Endothelial cell of umbilical vein (primary cell): ENCODE data around the gene ZNF618. TPM values are rescaled to one million over a fixed set of nuclear protein-coding genes. Genes with fewer than 3 reads are reported as not detected.

Experiments
- BruUV-seq: library from RNA; stranded (reverse); fragments of 400-500 nt; replicated peaks from 2 replicates; lab custom pipeline; 2021; lab: Mats Ljungman, UMichigan
- CTCF ChIA-PET: fragments of 300-600, 350-600 bp; sonication (Branson Sonifier 250); formaldehyde crosslinking; loops from one replicate; lab custom pipeline; 2021; ENCODE audit warnings: antibody characterized with exemption, inconsistent platforms; lab: Charles Lee
- POLR2A ChIA-PET: fragments of 300-600, 350-600 bp; sonication (Branson Sonifier 250); formaldehyde crosslinking; loops from one replicate; lab custom pipeline; 2021; ENCODE audit warnings: antibody characterized with exemption, inconsistent platforms; lab: Charles Lee
- DNase-seq: peaks from one replicate; pipeline ENCODE4 v3.0.0-alpha.2; 2011; ENCODE audit warnings: low read depth, low spot score
- FAIRE-seq: peaks from 2 replicates; lab custom pipeline; 2011; peaks lifted over from hg19 to GRCh38; lab: Jason Lieb, UNC
- H2AFZ ChIP-seq: 2 replicates; pipeline ENCODE4 v1.6.0; 2012; ENCODE audit warnings: low read depth, low read length, control low read depth, inconsistent platforms
- H3K27ac ChIP-seq: 2 replicates; pipeline ENCODE4 v1.5.1; 2011; ENCODE audit warnings: low read depth, mild to moderate bottlenecking, control low read depth, low read length, moderate library complexity; ENCODE audit not compliant: insufficient read depth
- H3K27me3 ChIP-seq, 2 experiments: 2 replicates each; pipeline versions ENCODE4 v1.6.0 to v1.6.1; 2011; ENCODE audit warnings: low read length in 2 of 2, mixed read lengths in 1 of 2; ENCODE audit not compliant: control insufficient read depth in 2 of 2, insufficient read depth in 2 of 2
- H3K36me3 ChIP-seq, 2 experiments: 2 replicates in 1 of 2; 3 replicates in 1 of 2; pipeline ENCODE4 v1.5.1; 2011; ENCODE audit warnings: low read length in 2 of 2, mild to moderate bottlenecking in 1 of 2, moderate library complexity in 1 of 2; ENCODE audit not compliant: control insufficient read depth in 2 of 2, insufficient read depth in 2 of 2; ENCODE audit errors: extremely low read depth in 1 of 2
- H3K4me1 ChIP-seq: 3 replicates; pipeline ENCODE4 v1.5.1; 2011; ENCODE audit warnings: mild to moderate bottlenecking, low read length; ENCODE audit not compliant: control insufficient read depth, insufficient read depth; ENCODE audit errors: extremely low read depth
- H3K4me2 ChIP-seq: 2 replicates; pipeline ENCODE4 v1.6.1; 2011; ENCODE audit warnings: low read length, control low read depth, mixed read lengths; ENCODE audit not compliant: insufficient read depth
- H3K4me3 ChIP-seq, 3 experiments: fragments of 200-600 bp in 1 of 3; sonication (generic), shearing (Covaris generic) in 1 of 3; replicated peaks in 1 of 3; 2 replicates each; pipeline ENCODE4 v1.5.1; 2011 to 2016; ENCODE audit warnings: control low read depth in 3 of 3, low read length in 3 of 3, mild to moderate bottlenecking in 2 of 3, inconsistent platforms in 1 of 3, low read depth in 1 of 3, moderate library complexity in 1 of 3; ENCODE audit not compliant: insufficient read depth in 1 of 3
- H3K79me2 ChIP-seq: 2 replicates; pipeline ENCODE4 v1.6.0; 2012; ENCODE audit warnings: low read length, inconsistent platforms; ENCODE audit not compliant: control insufficient read depth, insufficient read depth
- H3K9ac ChIP-seq: replicated peaks from 2 replicates; pipeline ENCODE3; 2011; ENCODE audit warnings: low read length, control low read depth; ENCODE audit not compliant: insufficient read depth; ENCODE audit errors: extremely low read depth
- H3K9me1 ChIP-seq: replicated peaks from 3 replicates; pipeline ENCODE4 v1.6.0; 2011; ENCODE audit warnings: mild to moderate bottlenecking, low read length; ENCODE audit not compliant: control insufficient read depth, insufficient read depth; ENCODE audit errors: extremely low read depth
- H3K9me3 ChIP-seq: replicated peaks from 2 replicates; pipeline ENCODE4 v1.5.1; 2012; ENCODE audit warnings: low read length, inconsistent platforms; ENCODE audit not compliant: control insufficient read depth, insufficient read depth
- H4K20me1 ChIP-seq: replicated peaks from 2 replicates; pipeline ENCODE3; 2011; ENCODE audit warnings: mild to moderate bottlenecking, low read length; ENCODE audit not compliant: control insufficient read depth, insufficient read depth; ENCODE audit errors: extremely low read depth
- CTCF ChIP-seq, 2 donors: IDR thresholded peaks; 1 replicate in 1 of 2; 2 replicates in 1 of 2; pipeline ENCODE4 v1.5.1; 2011; ENCODE audit warnings: low read length in 2 of 2, mild to moderate bottlenecking in 2 of 2, moderate library complexity in 2 of 2, control low read depth in 1 of 2, inconsistent platforms in 1 of 2, low read depth in 1 of 2; ENCODE audit not compliant: insufficient read depth in 1 of 2; ENCODE audit errors: extremely low read depth in 1 of 2
- FOS ChIP-seq: IDR thresholded peaks from 2 replicates; pipeline ENCODE4 v1.6.1; 2011; ENCODE audit warnings: mild to moderate bottlenecking, low read length, moderate library complexity, borderline replicate concordance; ENCODE audit not compliant: insufficient read depth
- JUN ChIP-seq: IDR thresholded peaks from 2 replicates; pipeline ENCODE4 v1.6.1; 2011; ENCODE audit warnings: borderline replicate concordance, low read depth; ENCODE audit not compliant: insufficient read length, insufficient read depth
- POLR2A ChIP-seq: IDR thresholded peaks from 2 replicates; pipeline ENCODE4 v1.6.1; 2012; ENCODE audit warnings: low read depth, mild to moderate bottlenecking, control low read depth, low read length
- POLR2AphosphoS5 ChIP-seq: IDR thresholded peaks from 2 replicates; pipeline ENCODE4 v1.6.1; 2012; ENCODE audit warnings: low read depth, mild to moderate bottlenecking, control low read depth, low read length, moderate library complexity; ENCODE audit not compliant: insufficient read depth
- dilution Hi-C: fragments of 300-500 bp; cut with MboI; formaldehyde crosslinking; loops from one replicate; pipeline ENCODE4 v1.15.0; 2019; ENCODE audit warnings: low sequenced_read_pairs; ENCODE audit not compliant: extremely low pct_ligation_motif_present
- intact Hi-C: fragments of 100-400 bp; cut with micrococcal nuclease; formaldehyde crosslinking; loops from one replicate; pipeline ENCODE4 v1.10.0; 2022
- polyA plus RNA-seq, 4 experiments: library from polyadenylated mRNA; depleted of rRNA in 3 of 4; stranded (reverse) in 3 of 4; unstranded in 1 of 4; fragments of >200 nt; gene quantifications; 2 replicates each; pipeline versions ENCODE4 v1.2.1 to v1.2.3, GENCODE V29; 2011 to 2012; ENCODE audit warnings: missing spikeins in 1 of 4
- total RNA-seq: library from RNA; stranded (reverse); gene quantifications from 2 replicates; pipeline ENCODE4 v1.2.3, GENCODE V29; 2021

The ZNF618 gene
- total and polyA plus RNA-seq, 2 donors (not counting 3 experiments of a cell fraction or from before 2014, with no cell fraction given) = 22.6 to 80.3 TPM

- H3K9me3 ChIP-seq = no peaks in the 10 kb centered on the region
- peaks cover 17 to 51% of the 10 kb centered on the region in 2 experiments for H3K36me3 ChIP-seq
- peak overlapping the region; percentile 75 for H3K27ac ChIP-seq
- DNase-seq = peak; percentile 63
- no TSS peak for BruUV-seq
- no peaks in the 10 kb centered on the region for H3K79me2 ChIP-seq
- ChIA-PET CTCF (interaction anchor here (1.2 to 2.4 kb wide), 5 partner anchors 10 to 267 kb away, joined by 4 to 22 read pairs (median 5); no protein-coding TSS in a partner anchor), POLR2A (no interaction called here)
- peak overlapping the region; percentile 26 for H3K9ac ChIP-seq
- no peak overlapping the region for H3K4me3 ChIP-seq
- H3K4me2 ChIP-seq = peak overlapping the region; percentile 12
- peaks cover 24% of the 10 kb centered on the region for H3K4me1 ChIP-seq
- intact Hi-C loops = loop anchor here (1.0 to 5.0 kb wide), 3 partner anchors 10 to 322 kb away; no protein-coding TSS in a partner anchor
- dilution Hi-C loops = no loop called here
- H4K20me1 ChIP-seq = no peaks in the 10 kb centered on the region
- TF ChIP-seq FOS (no peak), POLR2A (no peak), CTCF (IDR thresholded peaks at IDR 0.05; ENCODE audit: extremely low read depth in 1 of 2, insufficient read depth in 1 of 2, low read depth in 1 of 2, low read length in 2 of 2) (no peak), POLR2AphosphoS5 (peak; percentile 23), JUN (peak; percentile 49)
- no peaks in the 10 kb centered on the region for H3K9me1 ChIP-seq
- H2AFZ ChIP-seq = no peak overlapping the region
- FAIRE-seq = peak; percentile 86
- H3K27me3 ChIP-seq = no peaks in the 10 kb centered on the region
These were observed 128.2 kb downstream of the ZNF618 start for GRCh38 chr9:114004221-114004716.
